RWPE2 (cell line): ENCODE results near the gene EXOSC5.

Experiments used
- ATAC-seq: fragments of 200-7000 bp; cut with Tn5 transposase; 3 replicates; pipeline ENCODE4 v1.9.1; 2021; ENCODE audit warnings: low read depth
- DNase-seq: peaks from one replicate; pipeline ENCODE4 v3.0.0-alpha.2; 2020; ENCODE audit warnings: low spot score
- H3K27ac ChIP-seq: fragments of 450-650 bp; 2 replicates; pipeline ENCODE4 v1.5.1; 2017; ENCODE audit warnings: mild to moderate bottlenecking; ENCODE audit not compliant: poor library complexity, severe bottlenecking
- H3K27me3 ChIP-seq: fragments of 250-450 bp; sonication (Bioruptor Pico); 2 replicates; pipeline ENCODE4 v1.5.1; 2021; ENCODE audit warnings: mild to moderate bottlenecking, moderate library complexity; ENCODE audit not compliant: insufficient read depth, poor library complexity, severe bottlenecking
- H3K36me3 ChIP-seq: fragments of 250-450 bp; sonication (Bioruptor Pico); 2 replicates; pipeline ENCODE4 v1.5.1; 2020; ENCODE audit warnings: low read depth, mild to moderate bottlenecking, moderate library complexity
- H3K4me1 ChIP-seq: fragments of 250-450 bp; sonication (Bioruptor Pico); 2 replicates; pipeline ENCODE4 v1.5.1; 2021; ENCODE audit warnings: mild to moderate bottlenecking, moderate library complexity; ENCODE audit not compliant: insufficient read depth, poor library complexity, severe bottlenecking
- H3K4me3 ChIP-seq: fragments of 250-450 bp; sonication (Bioruptor Pico); 2 replicates; pipeline ENCODE4 v1.5.1; 2021; ENCODE audit warnings: mild to moderate bottlenecking, moderate library complexity; ENCODE audit not compliant: severe bottlenecking
- H3K9me3 ChIP-seq: fragments of 250-450 bp; sonication (Bioruptor Pico); 2 replicates; pipeline ENCODE4 v1.5.1; 2021; ENCODE audit warnings: mild to moderate bottlenecking, moderate library complexity; ENCODE audit not compliant: severe bottlenecking
- CTCF ChIP-seq: fragments of 450-650 bp; IDR thresholded peaks from one replicate; pipeline ENCODE4 v1.5.1; 2017; ENCODE audit warnings: mild to moderate bottlenecking, moderate library complexity; ENCODE audit not compliant: poor library complexity, severe bottlenecking

The EXOSC5 gene

GRCh38 chr19:41355035-41355434 lies 42.1 kb downstream of the EXOSC5 start:
- no peaks in the 10 kb centered on the region; the same call in 1 of the 2 replicates for H3K36me3 ChIP-seq
- no peak for ATAC-seq
- DNase-seq: no peak
- H3K27ac ChIP-seq: no peak overlapping the region
- no peak overlapping the region for H3K4me3 ChIP-seq
- no peak for TF ChIP-seq CTCF
- H3K27me3 ChIP-seq: no peaks in the 10 kb centered on the region
- no peaks in the 10 kb centered on the region for H3K9me3 ChIP-seq
- H3K4me1 ChIP-seq: peaks cover 4% of the 10 kb centered on the region

DNA sequence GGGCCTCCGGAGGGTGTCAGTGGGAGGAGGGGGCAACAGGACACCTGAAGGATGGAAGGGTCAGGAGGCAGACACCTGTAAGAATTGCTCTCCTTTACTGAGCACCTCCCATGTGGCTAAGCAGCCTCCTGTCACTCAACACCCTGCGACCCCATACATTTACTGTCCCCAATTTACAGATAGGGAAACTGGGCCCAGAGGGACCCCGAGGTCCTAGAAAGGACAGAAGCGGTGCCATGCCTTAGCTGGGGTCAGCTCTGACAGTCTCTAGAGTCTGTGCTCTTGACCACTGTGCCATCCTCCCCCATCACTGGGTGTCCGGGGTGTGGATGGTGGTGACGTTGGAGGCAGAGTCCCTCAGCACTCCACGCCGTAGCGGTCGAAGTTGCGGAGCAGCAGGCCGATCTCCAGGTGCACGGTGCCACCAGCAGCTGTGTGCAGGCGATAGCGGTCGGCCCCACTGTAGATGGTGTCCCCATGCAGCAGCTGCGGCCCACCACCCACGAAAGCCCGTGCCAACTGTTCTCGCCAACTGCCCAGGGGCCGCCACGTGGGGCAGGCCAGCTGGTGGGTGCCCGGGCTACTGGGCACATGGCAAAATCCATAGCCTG lies 42.7 kb downstream of the EXOSC5 start:
- no peak overlapping the region for H3K27ac ChIP-seq
- H3K36me3 ChIP-seq: peaks cover under 1% of the 10 kb centered on the region
- peak; percentile 61 for TF ChIP-seq CTCF
- ATAC-seq: no peak
- no peaks in the 10 kb centered on the region for H3K9me3 ChIP-seq
- H3K4me3 ChIP-seq: peak overlapping the region; percentile 67
- H3K4me1 ChIP-seq: peaks cover 4% of the 10 kb centered on the region
- no peaks in the 10 kb centered on the region for H3K27me3 ChIP-seq
- DNase-seq: no peak

DNA sequence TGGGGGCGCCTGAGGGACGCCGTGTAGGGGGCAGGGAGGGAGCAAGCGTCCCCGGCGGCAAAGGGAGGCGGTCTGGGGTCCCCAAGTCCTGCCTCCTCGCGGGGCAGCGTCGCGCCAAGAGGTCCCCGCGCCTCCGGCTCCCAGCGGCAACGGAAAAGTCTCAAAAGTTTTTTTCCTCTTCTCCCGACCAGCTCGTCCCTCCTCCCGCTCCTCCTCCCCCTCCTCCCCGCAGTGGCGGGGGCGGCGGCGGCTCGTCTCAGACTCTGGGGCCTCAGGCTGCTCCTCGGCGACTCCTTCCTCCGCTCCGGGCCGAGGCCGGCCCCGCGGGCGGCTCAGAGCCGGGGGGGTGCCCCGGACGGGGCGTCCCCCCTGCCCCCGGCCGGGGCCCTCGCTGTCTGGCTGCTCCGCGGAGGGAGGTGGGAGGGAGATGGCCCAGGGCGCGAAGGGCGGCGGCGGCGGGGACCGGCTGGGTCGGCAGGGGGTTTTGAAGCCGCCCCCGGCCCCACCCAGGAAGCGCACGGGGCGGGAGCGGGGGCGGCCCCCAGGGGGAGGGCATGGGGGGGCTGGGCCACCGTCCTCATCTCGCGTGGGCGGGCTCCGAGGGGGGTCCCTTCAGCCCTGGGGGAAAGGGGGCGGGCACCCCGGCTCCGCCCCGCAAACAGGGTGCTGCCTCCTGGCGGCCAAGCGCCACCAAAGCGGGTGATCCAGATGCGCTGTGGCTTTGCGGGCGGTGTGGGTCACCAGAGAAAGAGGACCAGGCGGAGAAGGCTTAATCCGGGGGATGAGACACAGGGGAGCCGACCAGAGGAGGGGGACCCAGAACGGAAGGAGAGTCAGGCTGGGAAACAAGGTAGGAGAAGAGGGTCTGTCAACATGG lies 43.5 kb downstream of the EXOSC5 start, which contains the start of gene TGFB1:
TGFB1 (minus strand) TSS at position 457 of the 877 bp plus-strand sequence. CDS start 878 bp downstream, outside the sequence.
- ATAC-seq (peak; percentile 45), DNase-seq (peak; percentile 85)
- Histone ChIP-seq H3K4me1 (peaks cover 4% of the 10 kb centered on the region), H3K36me3 (peaks cover 8% of the 10 kb centered on the region), H3K27ac (peak within 1 kb of the TSS; percentile 65), H3K4me3 (peak within 1 kb of the TSS; percentile 67), H3K27me3 (no peaks in the 10 kb centered on the region), H3K9me3 (no peaks in the 10 kb centered on the region)
- peak; percentile 92 for TF ChIP-seq CTCF

DNA sequence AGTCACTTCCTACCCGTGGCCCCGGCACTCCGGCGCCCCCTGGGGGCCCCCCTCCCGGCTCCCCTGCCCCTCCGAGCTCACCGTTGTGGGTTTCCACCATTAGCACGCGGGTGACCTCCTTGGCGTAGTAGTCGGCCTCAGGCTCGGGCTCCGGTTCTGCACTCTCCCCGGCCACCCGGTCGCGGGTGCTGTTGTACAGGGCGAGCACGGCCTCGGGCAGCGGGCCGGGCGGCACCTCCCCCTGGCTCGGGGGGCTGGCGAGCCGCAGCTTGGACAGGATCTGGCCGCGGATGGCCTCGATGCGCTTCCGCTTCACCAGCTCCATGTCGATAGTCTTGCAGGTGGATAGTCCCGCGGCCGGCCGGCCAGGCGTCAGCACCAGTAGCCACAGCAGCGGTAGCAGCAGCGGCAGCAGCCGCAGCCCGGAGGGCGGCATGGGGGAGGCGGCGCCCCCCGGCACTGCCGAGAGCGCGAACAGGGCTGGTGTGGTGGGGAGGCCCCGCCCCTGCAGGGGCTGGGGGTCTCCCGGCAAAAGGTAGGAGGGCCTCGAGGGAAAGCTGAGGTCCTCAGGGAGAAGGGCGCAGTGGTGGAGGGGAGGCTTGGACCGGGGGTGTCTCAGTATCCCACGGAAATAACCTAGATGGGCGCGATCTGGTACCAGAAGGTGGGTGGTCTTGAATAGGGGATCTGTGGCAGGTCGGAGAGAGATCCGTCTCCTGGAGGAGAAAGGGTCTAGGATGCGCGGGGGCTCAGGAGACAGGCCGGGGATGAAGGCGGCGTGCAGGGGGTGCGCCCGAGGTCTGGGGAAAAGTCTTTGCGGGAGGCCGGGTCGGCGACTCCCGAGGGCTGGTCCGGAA lies 44.3 kb downstream of the EXOSC5 start:
- peaks cover 4% of the 10 kb centered on the region for H3K4me1 ChIP-seq
- H3K27ac ChIP-seq: peak overlapping the region; percentile 65
- TF ChIP-seq CTCF: peak; percentile 87
- H3K9me3 ChIP-seq: no peaks in the 10 kb centered on the region
- H3K27me3 ChIP-seq: no peaks in the 10 kb centered on the region
- ATAC-seq (peak; percentile 35), DNase-seq (no peak)
- H3K36me3 ChIP-seq: peaks cover 15% of the 10 kb centered on the region
- peak overlapping the region; percentile 67 for H3K4me3 ChIP-seq
